Activated naive CD8-positive, alpha-beta T cell (primary cell): ENCODE data around the gene NCKAP5.

Source experiments
- H3K27ac Mint-ChIP-seq: one replicate; pipeline ENCODE4 v1.8.0; 2021; ENCODE audit warnings: mixed read lengths
- H3K27me3 Mint-ChIP-seq: one replicate; pipeline ENCODE4 v1.8.0; 2021; ENCODE audit warnings: mixed read lengths
- H3K36me3 Mint-ChIP-seq: one replicate; pipeline ENCODE4 v1.8.0; 2021; ENCODE audit warnings: mixed read lengths
- H3K4me1 Mint-ChIP-seq: one replicate; pipeline ENCODE4 v1.8.0; 2021; ENCODE audit warnings: low read depth, mixed read lengths
- H3K4me3 Mint-ChIP-seq: one replicate; pipeline ENCODE4 v1.8.0; 2021; ENCODE audit warnings: mild to moderate bottlenecking, mixed read lengths
- H3K9me3 Mint-ChIP-seq: one replicate; pipeline ENCODE4 v1.8.0; 2021; ENCODE audit warnings: low read depth, mixed read lengths

The NCKAP5 gene

DNA sequence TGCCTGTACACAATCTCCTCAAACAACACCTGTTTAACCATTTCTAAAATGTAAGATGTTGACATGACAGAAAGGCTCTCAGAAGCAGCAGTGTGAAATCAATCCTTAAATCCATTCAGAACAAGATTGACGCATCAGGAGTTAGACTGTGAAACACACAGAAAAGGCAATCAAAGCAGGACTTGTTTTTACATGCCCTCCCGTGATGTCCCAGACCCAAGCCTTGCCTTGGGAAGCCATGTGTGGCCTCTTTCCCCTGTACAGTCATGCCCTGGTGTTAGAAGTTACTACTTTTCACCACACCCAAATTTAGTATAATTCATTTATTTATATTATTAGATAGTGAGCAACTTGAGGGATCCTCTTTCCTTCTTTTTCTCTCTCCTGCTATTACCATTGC lies 115.7 kb downstream of the NCKAP5 start:
- Mint-ChIP-seq H3K27ac (no peak overlapping the region), H3K27me3 (peaks cover 2% of the 10 kb centered on the region), H3K9me3 (peaks cover 8% of the 10 kb centered on the region), H3K36me3 (no peaks in the 10 kb centered on the region), H3K4me1 (no peaks in the 10 kb centered on the region), H3K4me3 (no peak overlapping the region)

- Mint-ChIP-seq H3K27me3 (peaks cover 2% of the 10 kb centered on the region), H3K36me3 (no peaks in the 10 kb centered on the region), H3K4me3 (no peak overlapping the region), H3K9me3 (peaks cover 8% of the 10 kb centered on the region), H3K27ac (no peak overlapping the region), H3K4me1 (no peaks in the 10 kb centered on the region)
Observed at GRCh38 chr2:133452146-133452545, 116.1 kb downstream of the NCKAP5 start.

DNA sequence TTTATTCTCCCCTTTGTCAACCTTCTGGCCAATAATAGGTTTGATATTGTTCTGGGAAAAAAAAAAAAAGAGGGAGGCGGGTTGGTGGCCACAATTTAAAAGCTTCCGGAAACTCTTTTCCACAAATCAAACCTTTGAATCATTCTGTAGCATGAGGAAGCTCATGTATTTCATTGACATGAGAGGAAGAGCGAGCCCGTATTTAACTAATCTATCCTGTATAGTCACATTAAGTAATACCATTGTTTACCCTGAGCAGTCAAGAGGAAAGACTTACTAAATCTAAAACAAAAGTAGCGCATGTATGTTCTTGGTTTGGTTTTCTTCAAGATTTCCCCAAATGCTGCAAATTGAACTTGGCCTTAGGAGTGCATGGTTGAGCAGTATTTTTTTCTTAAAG lies 120.1 kb downstream of the NCKAP5 start:
- H3K27ac Mint-ChIP-seq, result no peak overlapping the region
- no peaks in the 10 kb centered on the region for H3K4me1 Mint-ChIP-seq
- peaks cover 8% of the 10 kb centered on the region for H3K9me3 Mint-ChIP-seq
- H3K27me3 Mint-ChIP-seq, result peaks cover 5% of the 10 kb centered on the region
- H3K36me3 Mint-ChIP-seq, result no peaks in the 10 kb centered on the region
- no peak overlapping the region for H3K4me3 Mint-ChIP-seq

DNA sequence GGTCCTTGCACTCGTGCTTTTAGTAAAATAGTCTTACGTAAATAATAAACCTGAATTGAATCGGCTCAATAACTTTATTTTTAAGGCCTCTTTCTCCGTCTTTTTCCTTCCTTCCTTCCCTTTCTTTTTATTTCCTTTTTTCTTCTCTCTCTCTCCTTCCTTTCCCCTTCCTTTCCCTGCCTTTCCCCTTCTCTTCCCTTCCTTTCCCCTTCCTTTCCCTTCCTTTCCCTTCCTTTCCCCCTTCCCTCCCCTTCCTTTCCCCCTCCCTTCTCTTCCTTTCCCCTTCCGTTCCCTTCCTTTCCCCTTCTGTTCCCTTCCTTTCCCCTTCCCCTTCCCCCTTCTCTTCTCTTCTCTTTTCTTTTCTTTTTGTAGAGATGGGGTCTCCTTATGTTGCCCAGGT lies 121.0 kb downstream of the NCKAP5 start:
- H3K4me1 Mint-ChIP-seq, result no peaks in the 10 kb centered on the region
- no peaks in the 10 kb centered on the region for H3K36me3 Mint-ChIP-seq

DNA sequence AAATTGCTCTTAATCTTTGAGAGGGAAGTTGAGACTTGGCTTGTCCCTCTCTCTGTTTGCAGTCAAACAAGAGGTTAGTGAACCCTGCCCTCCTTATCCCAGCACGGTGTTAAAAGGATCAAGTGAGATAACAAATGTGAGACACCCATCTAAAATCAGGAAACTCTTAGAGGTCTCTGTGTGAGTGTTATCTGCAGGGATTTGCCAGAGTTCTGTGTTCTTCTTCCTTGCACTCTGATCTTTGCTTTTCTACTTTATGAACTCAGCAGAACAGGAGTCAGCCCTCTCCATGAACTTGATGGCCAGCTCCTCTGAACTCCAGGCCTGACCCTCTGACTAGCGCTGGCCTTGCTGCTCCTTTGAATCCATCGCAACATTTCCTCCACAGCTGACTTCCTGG lies 123.8 kb downstream of the NCKAP5 start:
- Mint-ChIP-seq H3K36me3 (no peaks in the 10 kb centered on the region), H3K4me3 (no peak overlapping the region), H3K4me1 (no peaks in the 10 kb centered on the region)

More for the DNA sequence above, 121.0 kb downstream of the NCKAP5 start:
- peaks cover 4% of the 10 kb centered on the region for H3K9me3 Mint-ChIP-seq
- no peak overlapping the region for H3K27ac Mint-ChIP-seq
- H3K27me3 Mint-ChIP-seq, result peaks cover 3% of the 10 kb centered on the region
- no peak overlapping the region for H3K4me3 Mint-ChIP-seq

GRCh38 chr2:133442393-133442792 lies 125.9 kb downstream of the NCKAP5 start:
- H3K4me3 Mint-ChIP-seq, result no peak overlapping the region
- peaks cover 4% of the 10 kb centered on the region for H3K9me3 Mint-ChIP-seq
- H3K36me3 Mint-ChIP-seq, result no peaks in the 10 kb centered on the region
- peaks cover 3% of the 10 kb centered on the region for H3K27me3 Mint-ChIP-seq
- no peak overlapping the region for H3K27ac Mint-ChIP-seq
- H3K4me1 Mint-ChIP-seq, result no peaks in the 10 kb centered on the region

More for the DNA sequence above, 123.8 kb downstream of the NCKAP5 start:
- peaks cover 4% of the 10 kb centered on the region for H3K9me3 Mint-ChIP-seq
- no peak overlapping the region for H3K27ac Mint-ChIP-seq
- peaks cover 3% of the 10 kb centered on the region for H3K27me3 Mint-ChIP-seq

DNA sequence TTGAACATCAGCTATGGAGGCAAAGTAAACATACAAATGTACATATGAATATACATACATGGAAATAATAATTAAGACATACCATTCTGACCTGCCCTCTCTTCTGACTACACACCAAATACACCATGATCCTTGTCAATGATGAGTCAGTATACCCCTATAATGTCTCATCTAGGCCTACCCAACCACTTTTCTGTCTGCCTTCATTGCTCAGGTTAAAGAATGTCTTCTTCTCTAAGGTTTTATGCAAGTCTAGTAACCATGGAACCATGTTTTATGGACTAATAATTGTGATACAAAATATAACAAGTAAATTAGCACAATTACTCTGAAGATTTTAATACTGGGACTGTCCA lies 128.7 kb downstream of the NCKAP5 start:
- no peak overlapping the region for H3K4me3 Mint-ChIP-seq
- no peaks in the 10 kb centered on the region for H3K4me1 Mint-ChIP-seq
- no peaks in the 10 kb centered on the region for H3K9me3 Mint-ChIP-seq
- H3K36me3 Mint-ChIP-seq, result no peaks in the 10 kb centered on the region
- H3K27me3 Mint-ChIP-seq, result no peaks in the 10 kb centered on the region
- H3K27ac Mint-ChIP-seq, result no peak overlapping the region

GRCh38 chr2:133438848-133439564 lies 129.3 kb downstream of the NCKAP5 start:
- no peaks in the 10 kb centered on the region for H3K4me1 Mint-ChIP-seq
- H3K27me3 Mint-ChIP-seq, result no peaks in the 10 kb centered on the region
- H3K4me3 Mint-ChIP-seq, result no peak overlapping the region
- H3K36me3 Mint-ChIP-seq, result no peaks in the 10 kb centered on the region
- no peak overlapping the region for H3K27ac Mint-ChIP-seq
- no peaks in the 10 kb centered on the region for H3K9me3 Mint-ChIP-seq

GRCh38 chr2:133438026-133438425 lies 130.2 kb downstream of the NCKAP5 start:
- H3K36me3 Mint-ChIP-seq, result no peaks in the 10 kb centered on the region
- H3K9me3 Mint-ChIP-seq, result no peaks in the 10 kb centered on the region
- no peaks in the 10 kb centered on the region for H3K27me3 Mint-ChIP-seq
- no peak overlapping the region for H3K27ac Mint-ChIP-seq
- H3K4me3 Mint-ChIP-seq, result no peak overlapping the region
- H3K4me1 Mint-ChIP-seq, result no peaks in the 10 kb centered on the region

- Mint-ChIP-seq H3K27ac (no peak overlapping the region), H3K36me3 (no peaks in the 10 kb centered on the region), H3K4me3 (no peak overlapping the region), H3K27me3 (no peaks in the 10 kb centered on the region), H3K9me3 (no peaks in the 10 kb centered on the region), H3K4me1 (no peaks in the 10 kb centered on the region)
Observed at GRCh38 chr2:133437492-133437891, 130.8 kb downstream of the NCKAP5 start.

DNA sequence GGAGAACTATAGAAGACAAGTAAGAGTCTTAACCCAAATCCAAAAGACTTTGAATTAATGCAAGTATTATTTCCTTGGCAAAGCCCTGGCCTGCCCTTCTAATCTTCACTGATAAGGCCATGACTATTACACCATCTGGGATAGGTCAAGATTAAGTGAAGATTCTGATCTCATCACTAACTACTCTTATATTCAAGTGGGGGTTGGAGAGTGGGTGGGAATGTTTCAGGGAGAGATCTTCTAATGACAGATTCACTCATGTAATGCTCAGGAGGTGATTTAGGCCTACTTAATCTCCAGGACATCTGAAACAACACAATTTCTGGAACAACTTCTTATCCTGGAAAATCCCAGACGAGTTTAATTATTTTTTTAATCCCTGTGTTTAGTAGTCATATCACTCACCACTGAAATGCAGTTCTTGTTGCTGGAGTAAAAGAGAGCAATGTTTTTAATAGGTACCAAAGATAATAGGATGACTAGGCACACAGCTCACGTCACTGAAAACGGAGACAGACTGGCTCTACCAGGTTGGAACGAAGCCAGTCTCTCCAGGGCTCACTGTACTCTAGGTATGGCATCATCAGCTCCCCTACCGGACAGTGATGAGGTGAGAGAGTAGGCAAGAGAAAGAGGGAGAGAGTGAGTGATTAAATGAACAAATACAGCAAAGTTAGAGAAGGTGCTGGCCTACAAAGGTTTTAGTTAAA lies 133.1 kb downstream of the NCKAP5 start:
- no peaks in the 10 kb centered on the region for H3K9me3 Mint-ChIP-seq
- no peaks in the 10 kb centered on the region for H3K27me3 Mint-ChIP-seq
- no peaks in the 10 kb centered on the region for H3K36me3 Mint-ChIP-seq
- no peak overlapping the region for H3K27ac Mint-ChIP-seq
- H3K4me1 Mint-ChIP-seq, result no peaks in the 10 kb centered on the region
- H3K4me3 Mint-ChIP-seq, result no peak overlapping the region

GRCh38 chr2:133433455-133434451 lies 134.5 kb downstream of the NCKAP5 start:
- no peaks in the 10 kb centered on the region for H3K27me3 Mint-ChIP-seq
- no peak overlapping the region for H3K4me3 Mint-ChIP-seq
- no peaks in the 10 kb centered on the region for H3K9me3 Mint-ChIP-seq
- H3K36me3 Mint-ChIP-seq, result no peaks in the 10 kb centered on the region
- no peaks in the 10 kb centered on the region for H3K4me1 Mint-ChIP-seq
- H3K27ac Mint-ChIP-seq, result no peak overlapping the region

GRCh38 chr2:133432778-133433177 lies 135.5 kb downstream of the NCKAP5 start:
- Mint-ChIP-seq H3K9me3 (no peaks in the 10 kb centered on the region), H3K4me3 (no peak overlapping the region), H3K36me3 (no peaks in the 10 kb centered on the region), H3K27me3 (no peaks in the 10 kb centered on the region), H3K4me1 (no peaks in the 10 kb centered on the region), H3K27ac (no peak overlapping the region)

- Mint-ChIP-seq H3K4me1 (no peaks in the 10 kb centered on the region), H3K27ac (no peak overlapping the region), H3K9me3 (no peaks in the 10 kb centered on the region), H3K27me3 (no peaks in the 10 kb centered on the region), H3K4me3 (no peak overlapping the region), H3K36me3 (no peaks in the 10 kb centered on the region)
Observed at GRCh38 chr2:133431289-133431688, 137.0 kb downstream of the NCKAP5 start.

GRCh38 chr2:133426791-133427190 lies 141.5 kb downstream of the NCKAP5 start:
- no peak overlapping the region for H3K27ac Mint-ChIP-seq
- peaks cover 3% of the 10 kb centered on the region for H3K27me3 Mint-ChIP-seq
- H3K36me3 Mint-ChIP-seq, result no peaks in the 10 kb centered on the region
- H3K4me3 Mint-ChIP-seq, result no peak overlapping the region
- H3K9me3 Mint-ChIP-seq, result no peaks in the 10 kb centered on the region
- no peaks in the 10 kb centered on the region for H3K4me1 Mint-ChIP-seq
